Measurements from ENCODE around the gene DPP7. TPM values are rescaled to one million over a fixed set of nuclear protein-coding genes. Genes with fewer than 3 reads are reported as not detected.

DPP7 gene
- total and polyA plus RNA-seq, 2 experiments from 2014 or later, result 19.7 to 26.8 TPM

DNA sequence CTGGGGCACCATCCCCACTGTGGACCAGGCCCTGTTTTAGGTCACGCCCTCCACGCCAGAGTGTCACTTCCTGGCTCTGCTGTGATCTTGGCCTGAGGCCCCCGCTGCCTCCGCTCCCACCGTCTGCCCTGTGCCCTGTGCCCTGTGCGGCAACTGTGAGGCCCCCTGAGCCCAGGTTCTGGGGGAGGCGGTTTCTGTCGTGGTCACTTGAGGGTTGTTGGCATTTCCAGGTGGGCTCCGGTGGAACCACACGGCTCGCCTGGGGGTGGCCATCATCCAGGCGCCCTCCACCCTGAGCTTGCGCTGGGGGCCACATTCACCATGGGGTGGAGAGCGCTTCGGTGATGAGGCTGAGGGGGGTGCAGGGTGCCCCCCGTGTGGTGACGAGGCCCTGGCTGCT is 6.6 kb downstream of the DPP7 start:
- H2AFZ ChIP-seq, result no peak overlapping the region
- H3K36me3 ChIP-seq (ENCODE audit: insufficient read depth), result no peaks in the 10 kb centered on the region
- Mint-ChIP-seq H3K27me3 (ENCODE audit: insufficient read depth, low read depth, poor library complexity) (peaks cover 4% of the 10 kb centered on the region), H3K27ac (no peak overlapping the region), H3K36me3 (ENCODE audit: low read depth) (peaks cover 10% of the 10 kb centered on the region; the same call in 2 of the 3 replicates), H3K9me3 (no peaks in the 10 kb centered on the region; the same call in 2 of the 3 replicates), H3K4me3 (no peak overlapping the region), H3K4me1 (no peaks in the 10 kb centered on the region; the same call in 2 of the 3 replicates)
- ATAC-seq, result no peak
- no peak overlapping the region for H3K4me3 ChIP-seq
- H3K27me3 ChIP-seq (ENCODE audit: insufficient read depth), result peaks cover 4% of the 10 kb centered on the region
- H3K79me2 ChIP-seq (replicated peaks; ENCODE audit: insufficient read depth), result no peaks in the 10 kb centered on the region
- no peaks in the 10 kb centered on the region for H3K4me1 ChIP-seq (ENCODE audit: insufficient read depth)
- TF ChIP-seq ZNF331 (CRISPR knock-in tag; IDR thresholded peaks at IDR 0.05; ENCODE audit: low read depth), result no peak
- TF ChIP-seq, protein P1, sequence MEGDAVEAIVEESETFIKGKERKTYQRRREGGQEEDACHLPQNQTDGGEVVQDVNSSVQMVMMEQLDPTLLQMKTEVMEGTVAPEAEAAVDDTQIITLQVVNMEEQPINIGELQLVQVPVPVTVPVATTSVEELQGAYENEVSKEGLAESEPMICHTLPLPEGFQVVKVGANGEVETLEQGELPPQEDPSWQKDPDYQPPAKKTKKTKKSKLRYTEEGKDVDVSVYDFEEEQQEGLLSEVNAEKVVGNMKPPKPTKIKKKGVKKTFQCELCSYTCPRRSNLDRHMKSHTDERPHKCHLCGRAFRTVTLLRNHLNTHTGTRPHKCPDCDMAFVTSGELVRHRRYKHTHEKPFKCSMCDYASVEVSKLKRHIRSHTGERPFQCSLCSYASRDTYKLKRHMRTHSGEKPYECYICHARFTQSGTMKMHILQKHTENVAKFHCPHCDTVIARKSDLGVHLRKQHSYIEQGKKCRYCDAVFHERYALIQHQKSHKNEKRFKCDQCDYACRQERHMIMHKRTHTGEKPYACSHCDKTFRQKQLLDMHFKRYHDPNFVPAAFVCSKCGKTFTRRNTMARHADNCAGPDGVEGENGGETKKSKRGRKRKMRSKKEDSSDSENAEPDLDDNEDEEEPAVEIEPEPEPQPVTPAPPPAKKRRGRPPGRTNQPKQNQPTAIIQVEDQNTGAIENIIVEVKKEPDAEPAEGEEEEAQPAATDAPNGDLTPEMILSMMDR (conservative IDR thresholded peaks at IDR 0.05; ENCODE audit: low read depth in 2 of 2), result no peak
- TF ChIP-seq NANOG (IDR thresholded peaks at IDR 0.05; ENCODE audit: borderline replicate concordance), result no peak
- no peak for TF ChIP-seq JUNB (IDR thresholded peaks at IDR 0.05; ENCODE audit: unreplicated experiment)
- TF ChIP-seq ZNF114 (CRISPR knock-in tag; IDR thresholded peaks at IDR 0.05), result no peak
- TF ChIP-seq, protein P2, sequence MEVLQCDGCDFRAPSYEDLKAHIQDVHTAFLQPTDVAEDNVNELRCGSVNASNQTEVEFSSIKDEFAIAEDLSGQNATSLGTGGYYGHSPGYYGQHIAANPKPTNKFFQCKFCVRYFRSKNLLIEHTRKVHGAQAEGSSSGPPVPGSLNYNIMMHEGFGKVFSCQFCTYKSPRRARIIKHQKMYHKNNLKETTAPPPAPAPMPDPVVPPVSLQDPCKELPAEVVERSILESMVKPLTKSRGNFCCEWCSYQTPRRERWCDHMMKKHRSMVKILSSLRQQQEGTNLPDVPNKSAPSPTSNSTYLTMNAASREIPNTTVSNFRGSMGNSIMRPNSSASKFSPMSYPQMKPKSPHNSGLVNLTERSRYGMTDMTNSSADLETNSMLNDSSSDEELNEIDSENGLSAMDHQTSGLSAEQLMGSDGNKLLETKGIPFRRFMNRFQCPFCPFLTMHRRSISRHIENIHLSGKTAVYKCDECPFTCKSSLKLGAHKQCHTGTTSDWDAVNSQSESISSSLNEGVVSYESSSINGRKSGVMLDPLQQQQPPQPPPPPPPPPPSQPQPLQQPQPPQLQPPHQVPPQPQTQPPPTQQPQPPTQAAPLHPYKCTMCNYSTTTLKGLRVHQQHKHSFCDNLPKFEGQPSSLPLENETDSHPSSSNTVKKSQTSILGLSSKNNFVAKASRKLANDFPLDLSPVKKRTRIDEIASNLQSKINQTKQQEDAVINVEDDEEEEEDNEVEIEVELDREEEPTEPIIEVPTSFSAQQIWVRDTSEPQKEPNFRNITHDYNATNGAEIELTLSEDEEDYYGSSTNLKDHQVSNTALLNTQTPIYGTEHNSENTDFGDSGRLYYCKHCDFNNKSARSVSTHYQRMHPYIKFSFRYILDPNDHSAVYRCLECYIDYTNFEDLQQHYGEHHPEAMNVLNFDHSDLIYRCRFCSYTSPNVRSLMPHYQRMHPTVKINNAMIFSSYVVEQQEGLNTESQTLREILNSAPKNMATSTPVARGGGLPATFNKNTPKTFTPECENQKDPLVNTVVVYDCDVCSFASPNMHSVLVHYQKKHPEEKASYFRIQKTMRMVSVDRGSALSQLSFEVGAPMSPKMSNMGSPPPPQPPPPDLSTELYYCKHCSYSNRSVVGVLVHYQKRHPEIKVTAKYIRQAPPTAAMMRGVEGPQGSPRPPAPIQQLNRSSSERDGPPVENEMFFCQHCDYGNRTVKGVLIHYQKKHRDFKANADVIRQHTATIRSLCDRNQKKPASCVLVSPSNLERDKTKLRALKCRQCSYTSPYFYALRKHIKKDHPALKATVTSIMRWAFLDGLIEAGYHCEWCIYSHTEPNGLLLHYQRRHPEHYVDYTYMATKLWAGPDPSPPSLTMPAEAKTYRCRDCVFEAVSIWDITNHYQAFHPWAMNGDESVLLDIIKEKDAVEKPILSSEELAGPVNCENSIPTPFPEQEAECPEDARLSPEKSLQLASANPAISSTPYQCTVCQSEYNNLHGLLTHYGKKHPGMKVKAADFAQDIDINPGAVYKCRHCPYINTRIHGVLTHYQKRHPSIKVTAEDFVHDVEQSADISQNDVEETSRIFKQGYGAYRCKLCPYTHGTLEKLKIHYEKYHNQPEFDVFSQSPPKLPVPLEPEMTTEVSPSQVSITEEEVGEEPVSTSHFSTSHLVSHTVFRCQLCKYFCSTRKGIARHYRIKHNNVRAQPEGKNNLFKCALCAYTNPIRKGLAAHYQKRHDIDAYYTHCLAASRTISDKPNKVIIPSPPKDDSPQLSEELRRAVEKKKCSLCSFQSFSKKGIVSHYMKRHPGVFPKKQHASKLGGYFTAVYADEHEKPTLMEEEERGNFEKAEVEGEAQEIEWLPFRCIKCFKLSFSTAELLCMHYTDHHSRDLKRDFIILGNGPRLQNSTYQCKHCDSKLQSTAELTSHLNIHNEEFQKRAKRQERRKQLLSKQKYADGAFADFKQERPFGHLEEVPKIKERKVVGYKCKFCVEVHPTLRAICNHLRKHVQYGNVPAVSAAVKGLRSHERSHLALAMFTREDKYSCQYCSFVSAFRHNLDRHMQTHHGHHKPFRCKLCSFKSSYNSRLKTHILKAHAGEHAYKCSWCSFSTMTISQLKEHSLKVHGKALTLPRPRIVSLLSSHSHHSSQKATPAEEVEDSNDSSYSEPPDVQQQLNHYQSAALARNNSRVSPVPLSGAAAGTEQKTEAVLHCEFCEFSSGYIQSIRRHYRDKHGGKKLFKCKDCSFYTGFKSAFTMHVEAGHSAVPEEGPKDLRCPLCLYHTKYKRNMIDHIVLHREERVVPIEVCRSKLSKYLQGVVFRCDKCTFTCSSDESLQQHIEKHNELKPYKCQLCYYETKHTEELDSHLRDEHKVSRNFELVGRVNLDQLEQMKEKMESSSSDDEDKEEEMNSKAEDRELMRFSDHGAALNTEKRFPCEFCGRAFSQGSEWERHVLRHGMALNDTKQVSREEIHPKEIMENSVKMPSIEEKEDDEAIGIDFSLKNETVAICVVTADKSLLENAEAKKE (CRISPR knock-in tag; IDR thresholded peaks at IDR 0.05), result no peak
- TF ChIP-seq STAT1 (IDR thresholded peaks at IDR 0.05; ENCODE audit: unreplicated experiment), result no peak
- TF ChIP-seq POLR2AphosphoS5 (IDR thresholded peaks at IDR 0.05; ENCODE audit: low read depth), result no peak
- no peak for TF ChIP-seq EZH2 (IDR thresholded peaks at IDR 0.05; ENCODE audit: low read depth, unreplicated experiment)
- TF ChIP-seq, protein P3, sequence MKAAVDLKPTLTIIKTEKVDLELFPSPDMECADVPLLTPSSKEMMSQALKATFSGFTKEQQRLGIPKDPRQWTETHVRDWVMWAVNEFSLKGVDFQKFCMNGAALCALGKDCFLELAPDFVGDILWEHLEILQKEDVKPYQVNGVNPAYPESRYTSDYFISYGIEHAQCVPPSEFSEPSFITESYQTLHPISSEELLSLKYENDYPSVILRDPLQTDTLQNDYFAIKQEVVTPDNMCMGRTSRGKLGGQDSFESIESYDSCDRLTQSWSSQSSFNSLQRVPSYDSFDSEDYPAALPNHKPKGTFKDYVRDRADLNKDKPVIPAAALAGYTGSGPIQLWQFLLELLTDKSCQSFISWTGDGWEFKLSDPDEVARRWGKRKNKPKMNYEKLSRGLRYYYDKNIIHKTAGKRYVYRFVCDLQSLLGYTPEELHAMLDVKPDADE (IDR thresholded peaks at IDR 0.05), result no peak
- no peak for TF ChIP-seq CREB1 (CRISPR knock-in tag; IDR thresholded peaks at IDR 0.05; ENCODE audit: low read depth)
- no peak overlapping the region for H3K4me2 ChIP-seq
- DNase-seq (ENCODE audit: low spot score), result no peak
- H3K9me2 ChIP-seq (ENCODE audit: insufficient read depth), result no peaks in the 10 kb centered on the region
- peaks cover 3% of the 10 kb centered on the region; the same call in 1 of the 2 replicates for H3F3A ChIP-seq (replicated peaks; ENCODE audit: low read depth)
- H4K20me1 ChIP-seq (replicated peaks; ENCODE audit: insufficient read depth), result no peaks in the 10 kb centered on the region; the same call in 1 of the 2 replicates
- no peak overlapping the region for H3K27ac ChIP-seq (ENCODE audit: low read depth)
